CD4-positive, alpha-beta memory T cell (primary cell): ENCODE measurements around the gene KCNJ4. TPM values are rescaled to one million over a fixed set of nuclear protein-coding genes. Genes with fewer than 3 reads are reported as not detected.

Source experiments
- CTCF ChIA-PET: fragments of 350-600 bp; sonication (Branson Sonifier 250); formaldehyde crosslinking; loops from one replicate; lab custom pipeline; 2021; ENCODE audit warnings: inconsistent platforms; ENCODE audit not compliant: partially characterized antibody; lab: Charles Lee
- POLR2A ChIA-PET: fragments of 350-600 bp; sonication (Branson Sonifier 250); formaldehyde crosslinking; loops from one replicate; lab custom pipeline; 2021; ENCODE audit not compliant: partially characterized antibody; lab: Charles Lee
- DNase-seq, 5 donors: peaks; one replicate each; pipeline versions ENCODE4 v3.0.0 to v3.0.0-alpha.2; 2020 to 2022; ENCODE audit warnings: mixed read lengths in 1 of 5
- H3K27ac ChIP-seq: one replicate; pipeline ENCODE4 v1.7.0; 2013; ENCODE audit warnings: low read depth, low read length
- H3K27me3 ChIP-seq: 2 replicates; pipeline ENCODE4 v1.7.0; 2013; ENCODE audit warnings: mild to moderate bottlenecking, low read length, moderate library complexity; ENCODE audit not compliant: insufficient read depth
- H3K36me3 ChIP-seq: 2 replicates; pipeline ENCODE4 v1.7.0; 2013; ENCODE audit warnings: mild to moderate bottlenecking, low read length, moderate library complexity; ENCODE audit not compliant: insufficient read depth
- H3K4me1 ChIP-seq: 2 replicates; pipeline ENCODE4 v1.7.0; 2013; ENCODE audit warnings: mild to moderate bottlenecking, low read length, moderate library complexity; ENCODE audit not compliant: insufficient read depth
- H3K4me3 ChIP-seq, 2 donors: one replicate each; pipeline ENCODE4 v1.7.0; 2013; ENCODE audit warnings: low read length in 2 of 2, mild to moderate bottlenecking in 1 of 2
- H3K9me3 ChIP-seq, 2 donors: one replicate each; pipeline ENCODE4 v1.7.0; 2013; ENCODE audit warnings: low read length in 2 of 2, control low read depth in 1 of 2; ENCODE audit not compliant: control insufficient read depth in 1 of 2
- H3K27ac Mint-ChIP-seq, 7 donors: one replicate each; pipeline ENCODE4 v1.8.0; 2020 to 2021; ENCODE audit warnings: mixed read lengths in 7 of 7, mild to moderate bottlenecking in 6 of 7, inconsistent platforms in 3 of 7, moderate library complexity in 3 of 7
- H3K27me3 Mint-ChIP-seq, 2 donors: one replicate each; pipeline ENCODE4 v1.8.0; 2020 to 2021; ENCODE audit warnings: mixed read lengths in 2 of 2
- H3K36me3 Mint-ChIP-seq, 2 donors: one replicate each; pipeline ENCODE4 v1.8.0; 2020 to 2021; ENCODE audit warnings: mixed read lengths in 2 of 2, inconsistent platforms in 1 of 2, mild to moderate bottlenecking in 1 of 2
- H3K4me1 Mint-ChIP-seq, 4 donors: one replicate each; pipeline ENCODE4 v1.8.0; 2020 to 2021; ENCODE audit warnings: mixed read lengths in 4 of 4, mild to moderate bottlenecking in 1 of 4
- H3K4me3 Mint-ChIP-seq, 8 donors: one replicate each; pipeline ENCODE4 v1.8.0; 2020 to 2021; ENCODE audit warnings: mixed read lengths in 8 of 8, mild to moderate bottlenecking in 7 of 8, moderate library complexity in 6 of 8, inconsistent platforms in 3 of 8
- H3K9me3 Mint-ChIP-seq, 8 donors: one replicate each; pipeline ENCODE4 v1.8.0; 2020 to 2021; ENCODE audit warnings: mixed read lengths in 8 of 8, mild to moderate bottlenecking in 5 of 8, inconsistent platforms in 3 of 8, moderate library complexity in 1 of 8
- intact Hi-C: fragments of 100-400 bp; cut with micrococcal nuclease; formaldehyde crosslinking; loops from one replicate; pipeline ENCODE4 v1.15.1; 2023
- polyA plus RNA-seq, 2 donors: library from polyadenylated mRNA; unstranded; fragments of 300-500 nt; fragmentation: Illumina TruSeq; gene quantifications; one replicate each; pipeline ENCODE4 v1.2.3, GENCODE V29; 2021
- total RNA-seq, 2 experiments: library from RNA; stranded (reverse); gene quantifications; one replicate each; pipeline ENCODE4 v1.2.3, GENCODE V29; 2021

The KCNJ4 gene
- total and polyA plus RNA-seq, 4 experiments from 2014 or later: not detected

DNA sequence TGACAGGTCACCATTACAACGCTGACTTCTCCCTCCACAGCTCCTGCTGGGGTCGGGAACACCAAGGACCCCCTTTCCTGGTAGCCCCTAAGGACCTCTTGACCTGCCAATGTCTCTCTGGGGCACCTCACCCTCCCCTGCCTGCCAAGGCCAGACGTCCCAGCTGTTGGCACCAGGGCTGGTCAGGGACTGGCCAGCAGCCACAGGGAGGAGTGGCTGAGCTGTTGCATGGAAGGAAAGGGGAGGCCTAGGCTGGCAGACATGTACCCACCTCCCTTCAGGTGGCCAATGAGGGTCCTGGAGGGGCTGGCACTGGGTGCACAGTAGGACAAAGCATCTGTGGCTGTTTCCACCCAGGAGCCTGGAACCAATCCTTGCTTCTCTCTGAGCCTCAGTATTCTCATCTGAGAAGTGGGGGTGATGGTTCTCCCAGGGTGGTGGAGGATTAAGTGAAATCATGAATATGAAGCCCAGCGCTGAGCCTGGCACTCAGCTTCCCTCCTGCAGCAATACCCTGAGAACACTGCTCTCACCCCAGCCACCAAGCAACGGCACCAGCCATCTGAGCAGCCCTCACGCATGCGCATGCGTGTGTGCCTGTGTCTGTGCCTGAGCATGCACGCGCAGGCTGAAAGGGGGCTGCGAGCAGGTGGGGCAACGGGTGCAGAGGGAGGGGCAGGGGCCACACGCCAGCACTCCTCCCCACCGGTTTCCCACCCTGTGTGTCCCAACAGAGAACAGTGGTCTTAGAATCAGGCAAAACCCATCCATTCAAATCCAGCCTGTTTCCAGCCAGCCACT, 5.9 kb downstream of the KCNJ4 start:
- no peak overlapping the region for H3K4me3 Mint-ChIP-seq
- peaks cover 12% of the 10 kb centered on the region for H3K27me3 ChIP-seq
- CTCF ChIA-PET: interaction anchor here (0.6 kb wide), 1 partner anchor 8 kb away, joined by 3 read pairs; no protein-coding TSS in a partner anchor
- no peak overlapping the region for H3K27ac Mint-ChIP-seq
- no peaks in the 10 kb centered on the region for H3K9me3 Mint-ChIP-seq
- H3K27ac ChIP-seq: no peak overlapping the region
- H3K4me1 Mint-ChIP-seq: peaks cover 0 to 4% (median 1%) of the 10 kb centered on the region in 4 donors
- H3K4me3 ChIP-seq: no peak overlapping the region
- POLR2A ChIA-PET: no interaction called here
- no peak for DNase-seq
- peaks cover 17 to 48% of the 10 kb centered on the region in 2 donors for H3K27me3 Mint-ChIP-seq
- no peaks in the 10 kb centered on the region for H3K36me3 ChIP-seq
- intact Hi-C loops: no loop called here
- H3K36me3 Mint-ChIP-seq: no peaks in the 10 kb centered on the region
- peaks cover 2% of the 10 kb centered on the region for H3K4me1 ChIP-seq
- no peaks in the 10 kb centered on the region for H3K9me3 ChIP-seq

DNA sequence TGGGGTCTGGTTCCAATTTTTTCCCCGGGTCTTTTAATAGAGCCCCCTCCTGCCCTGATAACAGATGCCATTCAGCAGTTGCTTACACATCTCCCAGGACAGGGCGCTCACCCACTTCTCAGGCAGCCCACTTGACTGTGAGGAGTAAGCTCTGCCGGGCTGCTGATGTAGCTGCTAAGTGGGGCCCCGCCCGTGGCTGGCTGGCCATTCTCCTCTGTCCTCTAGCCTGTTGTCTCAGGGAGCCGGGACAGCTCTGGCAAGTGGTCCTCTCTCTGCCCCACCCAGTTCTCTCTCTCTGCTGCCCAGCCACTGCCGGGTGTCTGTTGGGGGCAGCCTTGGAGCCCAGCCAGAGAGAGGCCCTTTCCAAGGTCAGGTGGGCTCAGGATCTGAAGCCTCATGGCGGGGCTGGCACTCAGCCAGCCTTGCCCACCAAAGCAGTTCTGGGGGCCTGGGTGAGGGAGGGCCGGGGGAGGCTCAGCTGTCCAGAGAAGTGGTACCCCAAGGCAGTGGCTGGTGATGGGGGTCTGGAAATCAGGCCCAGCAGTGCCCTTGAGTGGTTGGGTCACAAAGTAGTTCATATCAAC, 8.9 kb downstream of the KCNJ4 start:
- Mint-ChIP-seq H3K4me1 (no peaks in the 10 kb centered on the region), H3K4me3 (no peak overlapping the region), H3K27ac (no peak overlapping the region), H3K27me3 (peaks cover 11 to 30% of the 10 kb centered on the region in 2 donors), H3K36me3 (no peaks in the 10 kb centered on the region), H3K9me3 (peaks cover 0 to 1% (median 0%) of the 10 kb centered on the region in 8 donors)
- H3K27me3 ChIP-seq: no peaks in the 10 kb centered on the region
- no peaks in the 10 kb centered on the region for H3K36me3 ChIP-seq
- no peak overlapping the region for H3K4me3 ChIP-seq
- intact Hi-C loops: no loop called here
- DNase-seq: no peak
- no peak overlapping the region for H3K27ac ChIP-seq
- no peaks in the 10 kb centered on the region for H3K9me3 ChIP-seq
- no peaks in the 10 kb centered on the region for H3K4me1 ChIP-seq
- ChIA-PET CTCF (interaction anchor here (1.0 kb wide), 1 partner anchor 394 kb away, joined by 3 read pairs; no protein-coding TSS in a partner anchor), POLR2A (no interaction called here)

DNA sequence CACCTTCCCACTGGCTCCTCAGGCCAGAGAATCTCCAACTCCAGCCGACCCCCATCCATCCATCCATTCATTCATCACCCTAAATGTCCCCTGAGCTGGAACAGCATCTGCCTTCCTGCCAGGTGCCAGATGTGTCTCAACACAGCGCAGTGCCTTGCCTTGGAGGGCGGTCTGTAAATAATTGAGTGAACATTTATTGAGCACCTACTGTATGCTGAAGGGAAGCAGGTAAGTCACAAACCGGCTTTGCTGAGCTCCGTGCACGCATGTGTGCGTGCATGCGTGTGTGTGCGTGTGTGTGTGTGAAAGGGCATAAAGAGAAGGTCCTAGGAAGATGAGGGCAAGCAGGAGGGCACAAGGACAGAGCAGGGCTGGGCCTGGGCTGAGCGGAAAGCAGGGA, 10.2 kb downstream of the KCNJ4 start:
- Mint-ChIP-seq H3K27me3 (peaks cover 5 to 20% of the 10 kb centered on the region in 2 donors), H3K4me3 (no peak overlapping the region), H3K27ac (peak overlapping the region in 2 of 7 donors; percentile 5 to 28), H3K36me3 (no peaks in the 10 kb centered on the region), H3K4me1 (no peaks in the 10 kb centered on the region), H3K9me3 (peaks cover 0 to 1% (median 0%) of the 10 kb centered on the region in 8 donors)
- no peak overlapping the region for H3K27ac ChIP-seq
- no peak for DNase-seq
- ChIA-PET POLR2A (no interaction called here), CTCF (no interaction called here)
- intact Hi-C loops: no loop called here
- no peaks in the 10 kb centered on the region for H3K27me3 ChIP-seq
- no peaks in the 10 kb centered on the region for H3K36me3 ChIP-seq
- no peaks in the 10 kb centered on the region for H3K4me1 ChIP-seq
- H3K4me3 ChIP-seq: no peak overlapping the region
- H3K9me3 ChIP-seq: no peaks in the 10 kb centered on the region

DNA sequence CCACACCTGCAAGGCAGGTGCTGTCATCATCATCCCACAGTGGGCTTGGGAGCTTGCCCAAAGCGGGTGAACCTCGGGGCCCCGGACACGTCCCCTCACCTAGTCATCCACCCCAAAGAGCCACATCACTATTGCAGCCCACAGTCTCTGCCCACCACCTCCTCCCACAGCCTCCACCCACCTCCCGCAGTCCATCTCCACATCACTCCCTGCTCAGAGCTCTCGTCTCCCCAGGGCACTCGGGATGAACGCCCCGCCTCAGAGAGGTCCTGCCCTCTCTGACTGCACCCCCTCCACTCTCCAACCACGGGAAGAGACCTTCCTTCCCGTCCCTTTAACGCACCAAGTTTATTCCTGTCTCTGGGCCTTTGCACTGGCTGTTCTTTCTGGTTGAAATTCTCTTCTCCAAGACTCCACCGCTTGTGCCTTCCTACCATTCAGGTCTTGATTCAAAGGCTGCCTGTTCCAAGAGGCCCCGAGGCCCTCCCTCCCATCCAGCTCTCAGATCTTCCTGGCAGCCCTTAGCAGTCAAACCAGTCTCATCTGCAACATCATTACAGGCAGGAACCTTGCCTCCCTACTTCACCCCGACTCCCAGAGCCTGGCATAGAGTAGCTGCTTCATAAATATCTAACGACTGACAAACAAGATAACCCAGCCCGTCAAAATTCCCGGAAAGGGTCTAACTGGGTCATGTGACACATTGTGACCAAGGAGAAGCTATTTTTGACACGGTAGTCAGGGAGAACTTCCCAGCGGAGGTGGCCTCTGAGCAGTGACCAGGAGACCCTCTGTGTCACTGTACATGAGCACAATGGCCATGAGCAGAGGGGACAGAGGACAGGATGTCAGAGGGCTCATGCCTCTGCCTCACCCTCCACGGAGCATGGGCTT, 11.1 kb downstream of the KCNJ4 start:
- intact Hi-C loops: no loop called here
- ChIA-PET POLR2A (no interaction called here), CTCF (no interaction called here)
- Mint-ChIP-seq H3K27me3 (peaks cover 3 to 13% of the 10 kb centered on the region in 2 donors), H3K27ac (no peak overlapping the region), H3K4me1 (no peaks in the 10 kb centered on the region), H3K9me3 (peaks cover 0 to 1% (median 0%) of the 10 kb centered on the region in 8 donors), H3K36me3 (no peaks in the 10 kb centered on the region), H3K4me3 (no peak overlapping the region)
- no peak overlapping the region for H3K4me3 ChIP-seq
- DNase-seq: no peak
- H3K9me3 ChIP-seq: no peaks in the 10 kb centered on the region
- no peak overlapping the region for H3K27ac ChIP-seq
- H3K27me3 ChIP-seq: no peaks in the 10 kb centered on the region
- no peaks in the 10 kb centered on the region for H3K36me3 ChIP-seq
- H3K4me1 ChIP-seq: no peaks in the 10 kb centered on the region

DNA sequence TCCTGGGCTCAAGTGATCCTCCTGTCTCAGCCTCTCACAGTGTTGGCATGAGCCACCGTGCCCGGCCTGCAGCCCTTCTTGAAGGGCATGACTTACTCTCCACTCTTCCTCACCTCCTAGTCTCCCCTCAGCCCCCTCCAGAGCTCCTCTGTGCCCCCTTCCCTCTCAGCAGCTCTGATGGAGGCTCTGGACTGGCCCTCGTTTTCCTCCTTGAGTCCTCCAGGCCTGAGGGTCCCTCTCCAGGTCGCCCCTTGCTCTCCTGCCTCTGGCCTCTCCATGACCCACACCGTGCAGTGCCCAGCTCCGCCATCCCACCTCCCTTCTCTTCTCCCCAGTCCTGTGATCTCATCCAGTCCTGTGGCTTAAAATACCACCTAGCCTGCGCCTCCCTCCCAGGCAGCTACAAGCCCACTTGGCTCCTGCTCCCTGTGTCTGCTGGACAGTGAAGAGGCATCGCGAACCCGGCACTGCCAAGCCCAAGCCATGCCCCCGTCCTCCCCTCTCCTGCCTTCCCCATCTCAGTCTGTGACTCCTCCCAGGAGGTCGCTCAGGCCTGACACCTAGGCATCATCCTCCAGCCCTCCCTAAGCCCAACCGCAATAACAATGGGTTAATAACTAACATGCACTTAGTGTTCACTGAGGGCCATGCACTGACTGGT, 11.9 kb downstream of the KCNJ4 start:
- no peaks in the 10 kb centered on the region for H3K4me1 ChIP-seq
- Mint-ChIP-seq H3K36me3 (no peaks in the 10 kb centered on the region), H3K9me3 (peaks cover 0 to 3% (median 0%) of the 10 kb centered on the region in 8 donors), H3K27ac (peak overlapping the region in 1 of 7 donors; percentile 69), H3K27me3 (peaks cover 3 to 12% of the 10 kb centered on the region in 2 donors), H3K4me3 (peak overlapping the region in 1 of 8 donors; percentile 32), H3K4me1 (no peaks in the 10 kb centered on the region)
- H3K9me3 ChIP-seq: no peaks in the 10 kb centered on the region
- no peaks in the 10 kb centered on the region for H3K27me3 ChIP-seq
- intact Hi-C loops: no loop called here
- H3K36me3 ChIP-seq: no peaks in the 10 kb centered on the region
- no peak overlapping the region for H3K27ac ChIP-seq
- CTCF ChIA-PET: no interaction called here
- H3K4me3 ChIP-seq: no peak overlapping the region
- POLR2A ChIA-PET: no interaction called here
- DNase-seq: no peak

DNA sequence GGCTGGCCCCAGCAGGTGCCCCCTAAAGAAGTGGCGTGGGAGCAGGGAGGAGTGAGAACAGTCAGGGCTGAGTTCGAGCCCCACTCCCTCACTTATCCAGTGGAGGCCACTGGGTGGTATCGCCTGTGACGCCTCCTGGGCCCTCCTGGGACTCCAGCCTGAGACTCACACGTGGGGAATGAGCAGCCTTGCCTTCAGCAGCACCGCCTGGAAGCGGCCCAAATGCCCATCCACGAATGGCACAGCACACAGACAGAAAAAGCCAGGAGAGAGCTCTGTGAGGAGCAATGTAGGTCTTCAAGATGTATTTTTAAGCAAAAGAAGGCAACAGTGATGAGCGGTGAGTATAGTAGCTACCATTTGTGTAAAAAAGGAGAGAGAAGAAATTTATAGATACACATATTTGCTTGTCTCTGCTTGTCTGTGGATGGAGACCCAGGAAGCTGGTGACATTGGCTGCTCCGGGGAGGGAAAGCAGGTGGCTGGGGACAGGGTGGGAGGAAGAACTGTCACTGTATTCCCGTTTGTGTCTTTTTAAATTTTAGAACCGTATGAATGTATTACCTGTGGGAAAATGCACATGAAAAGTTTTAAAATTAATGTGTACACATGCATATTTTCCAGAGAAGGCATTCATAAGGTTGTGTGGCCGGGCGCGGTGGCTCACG, 13.2 kb downstream of the KCNJ4 start:
- intact Hi-C loops: no loop called here
- no peaks in the 10 kb centered on the region for H3K27me3 ChIP-seq
- H3K27me3 Mint-ChIP-seq: peaks cover 6 to 15% of the 10 kb centered on the region in 2 donors
- POLR2A ChIA-PET: no interaction called here
- no peaks in the 10 kb centered on the region for H3K36me3 ChIP-seq
- H3K4me1 ChIP-seq: no peaks in the 10 kb centered on the region
- CTCF ChIA-PET: no interaction called here
- no peak for DNase-seq
- H3K9me3 ChIP-seq: no peaks in the 10 kb centered on the region
- no peak overlapping the region for H3K4me3 ChIP-seq
- H3K4me3 Mint-ChIP-seq: no peak overlapping the region
- no peak overlapping the region for H3K27ac ChIP-seq
- no peak overlapping the region for H3K27ac Mint-ChIP-seq
- H3K36me3 Mint-ChIP-seq: no peaks in the 10 kb centered on the region
- H3K4me1 Mint-ChIP-seq: no peaks in the 10 kb centered on the region
- peaks cover 0 to 3% (median 0%) of the 10 kb centered on the region in 8 donors for H3K9me3 Mint-ChIP-seq
